Epithelial cell of proximal tubule (primary cell): ENCODE measurements around the gene PACS2. TPM values are rescaled to one million over a fixed set of nuclear protein-coding genes. Genes with fewer than 3 reads are reported as not detected.
"Not testable (repeated sequence)": the region's sequence is repeated elsewhere in the genome, so short reads cannot be mapped to it uniquely, and the experiment has no call there.

ENCODE experiments used
- DNase-seq: peaks from one replicate; pipeline ENCODE4 v3.0.0-alpha.2; 2011; ENCODE audit warnings: low read depth
- H3K4me3 ChIP-seq: 2 replicates; pipeline ENCODE4 v1.5.1; 2011; ENCODE audit warnings: low read depth, mild to moderate bottlenecking, low read length
- total RNA-seq: library from RNA; depleted of rRNA; stranded (reverse); fragments of >200 nt; gene quantifications from 2 replicates; pipeline ENCODE4 v1.2.3, GENCODE V29; 2015
- TF ChIP-seq, protein P1 (sequence below): conservative IDR thresholded peaks from 2 replicates; pipeline ENCODE4 v1.5.1; 2012; ENCODE audit warnings: low read depth, mild to moderate bottlenecking, low read length

Gene PACS2
- total RNA-seq, 1 donor from 2014 or later = 68.7 TPM

DNA sequence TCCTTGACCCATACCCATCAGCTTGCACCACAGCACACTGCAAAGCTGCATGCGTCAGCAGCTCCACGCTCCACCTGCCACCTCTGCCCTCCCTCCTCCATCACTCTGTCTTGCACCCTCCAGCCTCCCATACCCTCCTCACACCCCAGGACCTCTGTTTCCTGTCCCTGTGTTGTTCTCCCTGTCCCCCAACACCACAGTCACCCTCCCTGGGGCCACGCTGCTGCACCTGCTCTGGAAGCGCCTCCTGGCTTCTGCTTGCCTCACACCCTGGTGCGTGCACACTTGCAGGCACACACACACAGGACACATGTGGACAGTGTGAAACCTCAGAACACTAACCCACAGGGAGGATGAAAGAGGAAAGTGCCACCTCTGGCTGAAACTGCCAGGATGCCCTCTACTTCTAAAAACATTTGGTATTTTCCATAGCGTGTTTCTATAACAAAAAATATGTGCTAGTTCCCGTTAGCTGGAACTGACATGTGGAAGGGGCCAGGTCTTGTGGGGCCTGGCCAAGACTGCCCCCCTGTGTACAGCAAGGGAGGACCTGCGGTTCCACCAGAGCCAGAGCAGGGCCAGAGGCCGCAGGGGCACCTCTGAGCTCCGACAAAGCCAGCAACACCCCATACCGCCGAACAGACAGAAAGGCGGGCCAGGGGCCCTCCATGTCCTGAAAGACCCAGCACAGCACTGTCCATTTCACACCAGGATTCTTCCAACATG lies 23.8 kb upstream of the PACS2 start:
- no peak for DNase-seq
- TF ChIP-seq, protein P1, sequence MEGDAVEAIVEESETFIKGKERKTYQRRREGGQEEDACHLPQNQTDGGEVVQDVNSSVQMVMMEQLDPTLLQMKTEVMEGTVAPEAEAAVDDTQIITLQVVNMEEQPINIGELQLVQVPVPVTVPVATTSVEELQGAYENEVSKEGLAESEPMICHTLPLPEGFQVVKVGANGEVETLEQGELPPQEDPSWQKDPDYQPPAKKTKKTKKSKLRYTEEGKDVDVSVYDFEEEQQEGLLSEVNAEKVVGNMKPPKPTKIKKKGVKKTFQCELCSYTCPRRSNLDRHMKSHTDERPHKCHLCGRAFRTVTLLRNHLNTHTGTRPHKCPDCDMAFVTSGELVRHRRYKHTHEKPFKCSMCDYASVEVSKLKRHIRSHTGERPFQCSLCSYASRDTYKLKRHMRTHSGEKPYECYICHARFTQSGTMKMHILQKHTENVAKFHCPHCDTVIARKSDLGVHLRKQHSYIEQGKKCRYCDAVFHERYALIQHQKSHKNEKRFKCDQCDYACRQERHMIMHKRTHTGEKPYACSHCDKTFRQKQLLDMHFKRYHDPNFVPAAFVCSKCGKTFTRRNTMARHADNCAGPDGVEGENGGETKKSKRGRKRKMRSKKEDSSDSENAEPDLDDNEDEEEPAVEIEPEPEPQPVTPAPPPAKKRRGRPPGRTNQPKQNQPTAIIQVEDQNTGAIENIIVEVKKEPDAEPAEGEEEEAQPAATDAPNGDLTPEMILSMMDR = peak; percentile 26

DNA sequence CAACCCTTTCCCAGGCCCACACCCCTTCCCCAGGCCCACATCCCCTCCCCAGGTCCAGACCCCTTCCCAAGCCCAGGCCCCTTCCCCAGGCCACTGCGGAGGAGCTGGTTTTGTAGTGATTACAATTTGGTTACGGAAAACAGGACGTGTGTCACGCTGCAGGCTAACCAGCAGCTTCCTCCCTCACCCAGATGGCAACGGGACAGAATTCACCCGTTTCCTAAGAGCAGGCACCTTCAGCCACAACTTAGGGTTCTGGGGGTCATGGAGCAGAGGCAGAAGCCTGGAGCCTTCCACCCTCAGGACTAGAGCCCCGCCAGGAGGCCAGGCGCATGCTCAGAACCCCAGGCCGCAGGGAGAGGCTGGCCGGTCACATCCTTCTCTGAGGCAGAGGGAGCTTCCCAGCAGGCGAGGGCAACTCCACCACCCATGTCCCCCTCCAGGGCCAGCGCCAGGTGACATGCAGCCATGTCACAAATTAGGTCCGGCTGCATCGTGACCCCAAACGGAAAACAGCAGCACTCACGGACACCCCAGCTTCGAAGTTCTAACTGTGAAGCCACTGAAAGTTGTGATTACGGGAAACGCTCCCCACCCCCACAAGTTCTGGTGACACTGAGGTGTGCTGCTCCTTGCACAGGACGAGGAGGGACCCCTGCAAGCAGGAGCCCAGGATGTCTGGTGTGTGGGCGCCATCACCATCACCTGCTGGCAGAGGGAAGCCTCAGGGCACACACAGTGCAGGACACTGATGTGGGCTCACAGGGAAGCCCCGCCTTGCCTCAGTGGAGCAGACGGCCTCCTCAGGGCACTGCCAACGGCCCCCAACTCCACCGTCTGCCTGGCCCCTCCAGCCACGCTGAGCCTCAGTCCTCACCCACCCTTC lies 21.5 kb upstream of the PACS2 start:
- no peak overlapping the region for H3K4me3 ChIP-seq
- no peak for DNase-seq
- TF ChIP-seq, protein P1 = no peak

More for the DNA sequence above, 23.8 kb upstream of the PACS2 start:
- H3K4me3 ChIP-seq = no peak overlapping the region

DNA sequence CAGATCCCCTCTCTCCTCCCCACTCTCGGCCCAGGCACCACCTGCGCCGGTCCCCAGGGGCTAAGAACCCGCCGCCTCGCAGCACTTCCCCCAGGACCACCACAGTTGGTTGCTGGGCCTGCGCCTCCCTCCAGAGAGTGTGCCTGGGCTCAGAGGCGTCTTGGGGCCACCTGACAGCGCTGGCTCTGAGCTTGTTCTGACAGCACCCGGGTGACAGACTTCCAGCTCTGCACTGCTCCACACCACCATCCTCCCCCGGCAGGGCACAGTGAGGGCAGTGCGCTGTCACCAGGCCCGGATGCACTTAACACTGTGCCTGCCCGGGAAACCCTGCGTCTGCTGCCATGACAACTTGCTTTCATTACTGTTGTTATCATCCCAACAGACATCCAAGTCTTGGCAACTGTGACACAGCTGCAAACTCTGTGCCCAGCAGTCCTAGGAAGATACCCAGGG lies 20.4 kb upstream of the PACS2 start:
- H3K4me3 ChIP-seq = no peak overlapping the region
- TF ChIP-seq, protein P1 = no peak
- no peak for DNase-seq

DNA sequence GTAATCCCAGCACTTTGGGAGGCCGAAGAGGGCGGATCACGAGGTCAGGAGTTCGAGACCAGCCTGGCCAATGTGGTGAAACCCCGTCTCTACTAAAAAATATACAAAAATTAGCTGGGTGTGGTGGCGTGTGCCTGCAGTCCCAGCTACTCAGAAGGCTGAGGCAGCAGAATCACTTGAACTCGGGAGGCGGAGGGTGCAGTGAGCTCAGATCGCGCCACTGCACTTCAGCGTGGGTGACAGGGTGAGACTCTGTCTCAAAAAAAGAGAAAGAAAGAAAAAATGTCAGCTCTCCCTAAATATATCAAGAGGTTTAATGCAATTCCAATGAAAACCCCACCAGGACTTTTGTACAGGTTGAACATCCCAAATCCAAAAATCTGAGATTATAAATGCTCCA lies 17.2 kb upstream of the PACS2 start:
- not testable (repeated sequence) for H3K4me3 ChIP-seq, DNase-seq

DNA sequence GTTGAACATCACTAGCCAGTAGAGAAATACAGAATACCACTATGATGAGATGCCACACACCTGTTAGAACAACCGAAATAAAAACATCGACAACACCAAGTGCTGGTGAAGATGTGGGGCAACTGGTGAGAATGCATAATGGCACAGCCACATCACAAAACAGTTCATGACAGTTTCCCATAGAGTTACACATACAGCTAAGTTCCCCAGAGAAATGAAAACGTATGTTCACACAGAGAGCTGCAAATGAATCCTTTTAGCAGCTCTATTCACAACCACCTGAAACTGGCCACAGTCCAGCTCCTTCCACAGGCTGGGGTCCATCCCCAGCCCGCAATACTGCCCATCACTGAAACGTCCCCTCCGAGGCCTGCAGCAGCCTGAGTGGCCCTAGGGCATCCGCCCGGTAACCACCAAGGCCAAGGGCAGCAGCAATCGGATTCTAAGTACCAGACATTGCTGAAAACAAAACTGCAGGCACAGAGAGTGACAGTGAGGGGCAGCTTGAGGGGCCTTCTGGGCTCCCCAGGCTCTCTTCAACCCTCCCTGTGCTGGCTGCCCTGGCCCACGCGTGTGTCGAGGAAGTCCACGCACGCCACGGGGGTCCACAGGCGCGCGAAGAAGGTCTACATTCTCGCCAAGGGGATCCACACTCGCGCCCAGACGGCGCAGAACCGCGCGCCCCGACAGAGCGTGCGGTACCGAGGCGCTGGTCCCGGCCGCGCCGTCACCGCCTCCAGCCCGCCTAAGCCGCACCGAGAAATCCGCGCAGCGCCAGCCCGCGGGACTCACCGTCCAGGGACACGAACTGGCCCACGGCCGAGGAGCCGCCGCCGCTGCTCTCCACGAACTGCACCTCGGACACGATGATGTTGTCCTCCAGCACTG lies 14.7 kb upstream of the PACS2 start:
- no peak for DNase-seq
- TF ChIP-seq, protein P1 = no peak
- H3K4me3 ChIP-seq = peak overlapping the region; percentile 75

DNA sequence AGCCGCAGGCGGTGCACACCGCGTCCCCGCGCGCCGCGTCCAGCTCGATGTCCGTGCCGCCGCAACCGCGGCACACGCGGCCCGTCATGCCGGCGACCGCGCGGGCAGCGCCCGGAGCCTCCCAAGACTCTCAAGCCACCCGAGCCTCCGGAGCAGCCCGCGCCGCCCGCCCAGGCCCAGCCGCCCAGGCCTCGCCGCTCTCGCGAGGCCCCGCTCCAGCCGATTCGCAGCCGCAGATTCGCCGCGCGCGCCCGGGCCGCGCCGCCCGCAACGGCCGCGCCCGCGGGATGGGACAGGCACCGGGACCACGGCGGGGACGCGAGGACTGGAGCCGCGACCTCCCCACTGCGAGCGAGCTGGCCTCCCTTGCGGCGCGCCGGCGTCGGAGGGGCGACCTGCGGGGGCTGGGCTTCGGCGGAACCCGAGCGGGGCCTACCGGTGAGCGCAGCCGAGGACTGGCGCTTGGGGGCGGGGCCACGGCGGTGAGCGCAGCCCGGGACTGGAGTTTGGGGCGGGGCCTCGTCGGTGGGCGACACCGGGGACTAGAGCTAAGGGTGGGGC lies 13.9 kb upstream of the PACS2 start, which contains the start of gene BRF1:
Gene BRF1, minus strand, starts transcription at position 460 of the 561 bp plus-strand sequence. Its CDS starts 372 bp downstream, at position 88.
- TF ChIP-seq, protein P1 = no peak
- peak within 1 kb of the TSS; percentile 75 for H3K4me3 ChIP-seq
- DNase-seq = no peak
